Measurements from ENCODE around the gene ATP9A. TPM values are rescaled to one million over a fixed set of nuclear protein-coding genes. Genes with fewer than 3 reads are reported as not detected.
"Not testable (repeated sequence)": the region's sequence is repeated elsewhere in the genome, so short reads cannot be mapped to it uniquely, and the experiment has no call there.

Gene ATP9A
- total RNA-seq, 1 donor from 2014 or later: 32.1 TPM

DNA sequence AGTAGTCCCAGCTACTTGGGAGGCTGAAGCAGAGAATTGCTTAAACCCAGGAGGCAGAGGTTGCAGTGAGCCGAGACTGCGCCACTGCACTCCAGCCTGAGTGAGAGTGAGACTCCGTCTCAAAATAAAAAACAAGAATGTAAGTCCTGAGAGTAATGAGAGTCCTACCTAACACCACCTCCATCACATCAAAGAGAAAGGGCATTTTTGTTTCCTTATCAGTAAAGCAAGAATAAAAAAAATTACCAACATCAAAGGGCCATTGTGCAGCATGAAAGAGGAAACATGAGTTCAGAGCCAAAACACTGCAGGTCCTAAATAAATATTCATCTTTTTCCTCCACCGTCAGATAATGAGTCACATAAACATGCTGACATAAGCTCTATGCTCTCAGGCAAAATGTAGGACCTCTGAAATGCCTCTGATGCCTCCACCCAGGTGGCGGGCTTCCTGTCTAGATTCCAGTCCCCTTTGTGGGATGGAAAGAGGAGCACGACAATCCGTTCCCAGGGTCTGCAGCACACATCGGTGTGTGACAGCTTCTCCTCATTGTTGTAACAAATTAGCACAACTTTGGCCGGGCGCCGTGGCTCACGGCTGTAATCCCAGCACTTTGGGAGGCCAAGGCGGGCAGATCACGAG, 7.2 kb downstream of the ATP9A start:
- no peak for DNase-seq
- no peaks in the 10 kb centered on the region for H3K36me3 ChIP-seq
- intact Hi-C loops (cut with DNase I): no loop called here
- H3K4me3 ChIP-seq: no peak overlapping the region
- H3K9me3 ChIP-seq: no peaks in the 10 kb centered on the region
- TF ChIP-seq CTCF (IDR thresholded peaks at IDR 0.05): no peak
- H3K4me1 ChIP-seq: no peaks in the 10 kb centered on the region
- H3K27ac ChIP-seq: no peak overlapping the region
- ATAC-seq: no peak
- no peaks in the 10 kb centered on the region for H3K27me3 ChIP-seq

GRCh38 chr20:51759769-51760510, 8.2 kb downstream of the ATP9A start:
- H3K4me3 ChIP-seq: no peak overlapping the region
- no peaks in the 10 kb centered on the region for H3K9me3 ChIP-seq
- H3K27ac ChIP-seq: no peak overlapping the region
- H3K36me3 ChIP-seq: no peaks in the 10 kb centered on the region
- H3K4me1 ChIP-seq: no peaks in the 10 kb centered on the region
- ATAC-seq: no peak
- DNase-seq: no peak
- TF ChIP-seq CTCF (IDR thresholded peaks at IDR 0.05): no peak
- H3K27me3 ChIP-seq: no peaks in the 10 kb centered on the region
- intact Hi-C loops (cut with DNase I): no loop called here

DNA sequence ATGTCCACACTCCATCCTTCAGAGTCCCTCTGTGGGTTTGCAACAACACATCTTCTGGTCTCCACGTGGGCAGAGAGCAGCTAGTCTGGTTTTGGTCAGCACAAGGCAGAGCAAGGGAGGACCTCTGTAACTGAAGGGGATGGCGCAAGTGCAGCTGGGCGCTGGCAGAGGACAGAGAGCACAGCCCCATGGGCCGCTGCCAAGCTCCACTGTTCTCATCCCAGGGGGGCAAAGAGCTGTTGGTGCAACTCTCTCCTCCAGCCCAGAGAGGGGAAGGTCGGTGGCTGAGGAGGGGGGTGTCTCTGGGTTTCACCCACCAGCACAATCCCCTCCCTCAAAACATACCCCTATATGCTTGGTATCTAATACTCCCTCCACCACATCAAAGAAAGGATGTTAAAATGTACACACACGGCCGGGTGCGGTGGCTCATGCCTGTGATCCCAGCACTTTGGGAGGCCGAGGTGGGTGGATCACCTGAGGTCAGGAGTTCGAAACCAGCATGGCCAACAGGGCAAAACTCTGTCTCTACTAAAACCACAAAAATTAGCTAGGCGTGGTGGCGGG, 9.1 kb downstream of the ATP9A start:
- DNase-seq: no peak
- Histone ChIP-seq H3K9me3 (no peaks in the 10 kb centered on the region), H3K27ac (no peak overlapping the region), H3K4me1 (no peaks in the 10 kb centered on the region), H3K36me3 (no peaks in the 10 kb centered on the region), H3K27me3 (no peaks in the 10 kb centered on the region), H3K4me3 (no peak overlapping the region)
- ATAC-seq: peak; percentile 50
- no peak for TF ChIP-seq CTCF (IDR thresholded peaks at IDR 0.05)
- intact Hi-C loops (cut with DNase I): no loop called here

- intact Hi-C loops (cut with DNase I): no loop called here
- DNase-seq: no peak
- no peaks in the 10 kb centered on the region for H3K36me3 ChIP-seq
- no peak overlapping the region for H3K4me3 ChIP-seq
- no peak for TF ChIP-seq CTCF (IDR thresholded peaks at IDR 0.05)
- H3K9me3 ChIP-seq: no peaks in the 10 kb centered on the region
- H3K27me3 ChIP-seq: no peaks in the 10 kb centered on the region
- no peak for ATAC-seq
- H3K27ac ChIP-seq: no peak overlapping the region
- H3K4me1 ChIP-seq: peaks cover 4% of the 10 kb centered on the region
Observed at GRCh38 chr20:51757226-51757625, 11.0 kb downstream of the ATP9A start.

GRCh38 chr20:51756653-51757052, 11.5 kb downstream of the ATP9A start:
- ATAC-seq: no peak
- Histone ChIP-seq H3K36me3 (no peaks in the 10 kb centered on the region), H3K27me3 (no peaks in the 10 kb centered on the region), H3K4me1 (peaks cover 9% of the 10 kb centered on the region), H3K9me3 (no peaks in the 10 kb centered on the region), H3K27ac (no peak overlapping the region), H3K4me3 (no peak overlapping the region)
- intact Hi-C loops (cut with DNase I): no loop called here
- TF ChIP-seq CTCF (IDR thresholded peaks at IDR 0.05): no peak
- DNase-seq: no peak

DNA sequence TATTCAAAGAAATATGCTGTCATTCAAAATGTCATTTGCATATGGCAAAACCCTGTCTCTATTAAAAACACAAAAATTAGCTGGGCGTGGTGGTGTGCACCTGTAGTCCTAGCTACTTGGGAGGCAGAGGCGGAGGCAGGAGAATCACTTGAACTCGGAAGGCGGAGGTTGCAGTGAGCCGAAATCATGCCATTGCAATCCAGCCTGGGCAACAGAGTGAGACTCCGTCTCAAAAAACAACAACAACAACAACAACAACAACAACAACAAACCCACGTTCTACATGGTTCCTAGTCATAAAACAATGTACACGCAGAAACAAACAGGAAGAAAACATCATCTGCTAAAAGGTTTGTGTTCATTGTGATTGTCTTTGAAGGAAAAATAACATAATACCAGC, 15.0 kb downstream of the ATP9A start:
- H3K27me3 ChIP-seq; H3K36me3 ChIP-seq; H3K4me3 ChIP-seq; H3K27ac ChIP-seq; intact Hi-C loops (cut with DNase I); DNase-seq; H3K9me3 ChIP-seq; ATAC-seq: not testable (repeated sequence)
- H3K4me1 ChIP-seq: peaks cover 20% of the 10 kb centered on the region
